GM19023 (cell line): ENCODE results near the gene DHRS7.

Experiments
- ATAC-seq: cut with Tn5 transposase; IDR thresholded peaks from one replicate; pipeline ENCODE4 v1.9.1; 2021; ENCODE audit warnings: mild to moderate bottlenecking, moderate library complexity; ENCODE audit not compliant: unreplicated experiment

The DHRS7 gene, protein sequence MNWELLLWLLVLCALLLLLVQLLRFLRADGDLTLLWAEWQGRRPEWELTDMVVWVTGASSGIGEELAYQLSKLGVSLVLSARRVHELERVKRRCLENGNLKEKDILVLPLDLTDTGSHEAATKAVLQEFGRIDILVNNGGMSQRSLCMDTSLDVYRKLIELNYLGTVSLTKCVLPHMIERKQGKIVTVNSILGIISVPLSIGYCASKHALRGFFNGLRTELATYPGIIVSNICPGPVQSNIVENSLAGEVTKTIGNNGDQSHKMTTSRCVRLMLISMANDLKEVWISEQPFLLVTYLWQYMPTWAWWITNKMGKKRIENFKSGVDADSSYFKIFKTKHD

DNA sequence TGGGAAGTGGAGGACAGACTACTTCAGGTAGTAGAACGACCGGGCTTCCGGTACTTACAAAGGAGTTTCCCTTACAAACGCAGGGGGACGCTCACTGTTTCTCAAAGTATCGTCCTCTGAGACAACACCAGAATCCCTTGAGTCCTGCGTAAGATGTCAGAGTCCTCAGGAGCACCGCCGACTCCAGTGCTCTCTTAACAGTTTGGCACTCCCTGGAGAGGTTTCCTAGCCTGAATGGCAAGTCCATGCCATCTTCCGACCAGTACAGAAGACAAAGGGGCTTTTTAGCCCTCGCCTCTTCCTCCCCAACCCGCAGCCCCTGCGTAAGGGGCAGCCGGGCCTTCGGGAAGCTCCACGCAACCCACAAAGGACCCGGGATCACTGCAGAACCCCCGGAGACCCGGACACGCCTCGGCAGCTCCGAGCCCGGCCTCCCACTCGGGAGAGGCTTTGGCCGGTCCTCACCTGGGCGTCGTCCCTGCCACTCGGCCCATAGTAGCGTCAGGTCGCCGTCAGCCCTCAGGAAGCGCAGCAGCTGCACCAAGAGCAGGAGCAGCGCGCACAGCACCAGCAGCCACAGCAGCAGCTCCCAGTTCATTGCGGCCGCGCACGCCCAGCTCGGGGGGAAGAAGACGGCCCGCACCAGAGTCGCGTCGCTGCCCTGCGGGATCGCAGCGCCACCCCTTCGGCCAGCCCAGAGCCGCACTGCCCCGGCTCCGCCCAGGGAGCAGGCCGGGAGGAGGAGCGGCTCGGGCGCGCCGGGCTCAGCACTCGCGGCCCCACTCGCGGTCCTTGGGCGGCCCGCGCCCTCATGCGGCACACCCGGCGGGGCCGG lies at the start of gene DHRS7:
Gene DHRS7 (minus strand): TSS at position 687 of the 835 bp plus-strand sequence. CDS start 89 bp downstream, at position 598.
- ATAC-seq = peak; percentile 91

DNA sequence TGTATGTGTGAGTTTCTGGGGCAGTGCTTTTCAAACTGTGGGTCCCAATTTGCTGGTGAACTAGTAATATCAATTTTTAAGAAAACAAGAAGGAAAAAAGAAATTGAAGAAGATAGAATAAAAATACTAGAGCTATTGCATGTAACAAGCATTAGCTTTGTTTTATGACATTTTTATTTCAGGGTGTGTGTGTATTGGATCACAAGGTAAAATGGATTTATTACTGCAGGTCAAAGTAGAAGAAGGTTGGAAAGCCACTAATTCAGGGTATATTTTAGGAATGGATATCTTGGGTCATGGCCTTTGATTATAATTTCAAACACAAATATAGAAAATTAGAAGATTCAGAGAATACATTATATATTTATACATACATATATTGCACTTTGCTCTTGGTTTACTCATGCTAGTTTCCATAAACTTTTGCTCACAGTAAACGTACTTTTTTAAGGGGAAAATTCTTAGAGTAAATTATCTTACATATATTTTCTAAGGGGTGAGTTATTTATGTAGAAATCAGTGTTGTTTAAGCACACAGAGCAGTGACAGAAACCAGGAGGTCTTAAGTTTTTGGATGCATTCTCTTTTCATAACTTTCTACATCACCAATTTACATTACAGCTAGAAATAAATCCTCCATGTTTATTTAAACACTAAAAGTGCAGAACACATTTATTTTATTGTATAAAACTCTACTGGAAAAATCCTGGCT lies 49.4 kb upstream of the DHRS7 start:
- ATAC-seq = no peak

DNA sequence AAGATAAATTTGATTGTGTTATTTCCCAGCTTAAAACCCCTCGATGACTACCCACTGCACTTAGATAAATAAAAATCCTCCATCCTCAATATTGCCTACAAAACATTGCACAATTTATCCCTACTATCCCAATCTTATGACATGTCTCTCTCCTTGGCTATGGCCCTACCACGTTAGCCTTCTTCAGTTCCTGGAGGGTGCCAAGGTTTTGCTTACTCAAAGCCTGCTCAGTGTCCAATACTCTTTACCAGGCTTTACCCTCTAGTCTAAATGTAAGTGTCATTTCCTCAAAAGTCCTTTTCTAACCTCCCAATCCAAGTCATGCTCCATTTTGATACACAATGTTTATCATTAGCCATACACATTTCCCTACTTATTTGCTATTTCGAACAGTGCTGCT lies 48.8 kb upstream of the DHRS7 start:
- no peak for ATAC-seq

DNA sequence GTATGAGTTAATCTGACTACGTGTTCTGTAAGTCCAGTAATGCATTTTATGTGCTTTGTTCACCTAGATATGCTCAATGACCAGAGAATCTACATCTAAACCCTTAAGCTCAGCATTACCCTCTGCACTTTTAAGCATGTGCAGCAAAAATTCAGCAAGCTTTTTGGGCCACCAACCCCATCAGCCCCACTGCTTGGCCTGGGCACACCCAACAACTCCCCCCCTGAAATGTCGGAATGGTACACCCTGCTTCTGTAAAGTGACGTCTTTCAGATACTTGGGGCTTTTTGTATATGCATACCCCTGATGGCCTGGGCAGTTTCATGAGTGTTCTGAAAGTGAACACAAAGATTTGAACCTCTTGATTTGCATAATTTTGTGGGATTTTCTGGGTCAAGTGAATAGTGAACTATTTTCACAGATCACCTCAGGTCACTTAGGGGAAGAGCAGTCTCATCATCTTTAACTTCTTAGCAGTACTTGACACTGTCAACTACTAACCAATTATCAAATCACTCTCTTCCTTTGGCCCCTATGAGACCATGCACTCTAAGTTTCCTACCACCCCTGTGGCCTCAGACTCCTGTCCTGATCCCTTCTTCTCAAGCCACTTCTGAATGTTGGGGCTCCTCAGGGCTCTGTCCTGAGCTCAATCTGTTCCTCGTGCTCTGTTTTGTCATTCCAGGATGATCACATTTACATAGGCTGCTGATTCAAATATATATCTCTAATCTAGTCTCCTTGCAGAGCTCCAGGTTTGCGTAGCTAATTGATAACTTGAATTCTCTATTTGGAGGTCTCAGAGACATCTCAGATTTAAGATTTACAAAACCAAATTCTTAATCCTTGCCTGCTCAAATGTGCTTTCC lies 47.5 kb upstream of the DHRS7 start:
- peak; percentile 94 for ATAC-seq

DNA sequence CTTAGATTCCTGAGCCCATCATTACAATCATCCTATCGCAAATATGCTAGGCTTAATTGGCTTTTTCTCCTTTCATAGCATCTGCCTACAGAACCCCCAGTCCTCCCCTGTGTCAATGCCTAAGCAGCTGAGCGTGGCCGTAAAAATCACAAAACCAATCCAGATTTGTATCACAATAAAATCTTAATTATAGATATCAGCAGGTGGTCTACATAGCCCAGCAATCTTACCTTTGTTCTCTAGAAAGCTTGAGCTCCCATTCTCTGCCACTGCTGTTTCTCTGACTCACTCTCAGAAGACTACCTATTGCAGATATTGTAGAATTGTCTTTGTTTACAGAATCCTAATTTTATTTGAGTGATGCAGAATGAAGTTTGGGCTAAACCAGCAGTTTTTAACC lies 46.0 kb upstream of the DHRS7 start:
- no peak for ATAC-seq

DNA sequence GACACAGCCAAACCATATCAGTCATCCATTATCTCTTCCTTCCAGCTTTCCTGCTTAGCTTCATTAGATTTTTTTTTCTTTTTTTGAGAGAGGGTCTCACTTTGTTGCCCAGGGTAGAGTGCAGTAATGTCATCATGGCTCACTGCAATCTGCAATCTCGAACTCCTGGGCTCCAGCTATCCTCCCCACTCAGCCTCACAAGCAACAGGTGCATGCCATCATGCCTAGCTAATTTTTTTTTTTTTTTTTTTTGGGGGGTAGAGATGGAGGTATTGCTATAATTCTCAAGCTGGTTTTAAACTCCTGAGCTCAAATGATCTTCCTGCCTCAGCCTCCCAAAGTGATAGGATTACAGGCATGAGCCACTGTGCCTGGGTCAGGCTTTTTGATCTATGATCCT lies 45.5 kb upstream of the DHRS7 start:
- no peak for ATAC-seq

DNA sequence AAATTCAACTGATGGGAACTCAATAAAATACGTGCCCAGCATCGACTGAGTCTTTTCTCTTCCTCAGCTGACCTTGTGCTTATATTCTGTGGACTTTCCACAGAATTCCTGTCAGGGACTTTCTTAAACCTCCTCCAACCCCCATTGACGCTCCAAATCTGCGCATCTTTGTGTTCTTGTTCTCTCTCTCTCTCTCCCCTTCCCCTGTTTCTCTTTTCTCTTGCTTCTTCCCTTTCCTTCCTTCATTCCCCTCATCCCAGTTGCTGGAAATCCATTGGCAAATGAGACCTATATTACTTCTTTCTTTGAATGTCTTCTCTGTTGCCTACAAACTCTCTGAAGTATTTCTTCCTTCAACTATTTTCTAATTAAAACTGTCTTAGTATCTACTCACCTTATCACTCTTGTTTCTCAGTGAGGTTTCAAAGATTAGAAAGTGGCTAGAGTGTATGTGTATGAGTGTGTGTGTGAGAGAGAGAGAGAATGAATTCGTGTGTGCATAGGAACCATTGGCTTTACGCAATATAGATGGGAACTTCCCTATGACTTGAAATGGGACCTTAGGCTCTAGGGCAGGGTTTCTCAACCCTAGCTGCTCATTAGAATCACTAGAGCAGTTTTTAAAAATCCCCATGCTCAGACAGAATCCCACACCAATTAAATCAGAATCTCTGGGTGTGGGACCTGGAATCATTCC lies 41.8 kb upstream of the DHRS7 start:
- ATAC-seq = peak; percentile 40

DNA sequence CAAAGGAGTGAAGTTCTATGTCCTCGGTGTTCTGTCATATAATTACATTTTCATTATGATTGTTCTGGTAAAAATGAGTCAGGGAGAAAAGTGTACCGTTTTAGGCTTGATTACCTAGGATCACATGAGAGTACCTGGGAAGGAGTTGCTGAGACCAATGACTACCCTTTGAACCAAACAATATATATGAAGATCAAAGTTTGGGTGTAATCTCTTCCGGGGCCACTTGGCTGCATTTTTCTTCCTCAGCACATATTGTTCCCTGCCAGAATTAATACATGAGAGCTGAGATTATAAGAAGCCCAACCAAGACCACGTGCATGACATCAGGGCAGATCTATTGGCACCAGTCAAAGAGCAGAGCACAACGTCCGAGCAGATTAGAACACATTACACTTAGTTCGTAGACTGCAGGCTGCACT lies 41.1 kb upstream of the DHRS7 start:
- ATAC-seq = no peak

DNA sequence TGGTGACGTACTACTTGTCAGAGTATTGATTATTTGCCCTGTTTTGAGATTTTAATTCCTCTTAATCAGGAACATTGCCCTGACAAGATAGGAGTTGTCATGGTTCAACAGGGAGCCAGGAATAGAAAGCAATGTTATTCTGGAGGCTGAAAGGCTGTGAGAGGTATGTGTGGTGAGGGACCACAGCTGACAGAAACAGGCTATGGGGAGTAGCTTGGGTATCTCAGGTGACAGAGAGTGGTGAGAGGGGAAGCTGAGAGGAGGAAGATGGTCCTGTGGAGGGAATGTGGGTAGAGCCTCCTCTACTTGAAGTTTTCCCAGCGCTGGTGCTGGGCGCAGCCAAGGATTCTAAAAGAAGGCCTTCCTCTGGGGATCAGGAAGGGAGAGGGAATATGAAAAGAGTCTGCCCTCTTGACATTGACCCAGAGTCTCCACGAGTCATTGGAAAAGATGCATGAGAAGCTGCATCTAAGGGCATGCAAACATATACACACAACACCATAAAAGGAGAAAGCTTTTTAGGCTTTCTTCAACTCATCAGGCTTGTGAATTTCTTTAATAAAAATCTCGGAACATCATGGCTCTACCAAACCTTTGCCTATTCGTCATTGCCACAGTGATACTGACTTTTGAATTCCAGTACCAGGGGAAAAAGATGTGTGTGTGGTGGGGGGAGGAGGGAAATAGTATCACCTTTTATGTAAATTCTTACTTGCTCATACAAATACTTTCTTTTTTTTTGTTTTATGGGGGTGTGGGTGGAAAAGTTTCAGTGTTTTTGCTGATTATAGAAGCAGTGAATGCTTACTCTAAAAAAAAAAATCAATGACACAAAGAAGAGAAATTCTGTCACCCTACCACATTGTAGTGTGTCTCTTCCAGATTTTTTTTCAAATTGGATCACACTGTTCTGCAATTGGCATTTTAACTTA lies 39.9 kb upstream of the DHRS7 start:
- peak; percentile 57 for ATAC-seq

DNA sequence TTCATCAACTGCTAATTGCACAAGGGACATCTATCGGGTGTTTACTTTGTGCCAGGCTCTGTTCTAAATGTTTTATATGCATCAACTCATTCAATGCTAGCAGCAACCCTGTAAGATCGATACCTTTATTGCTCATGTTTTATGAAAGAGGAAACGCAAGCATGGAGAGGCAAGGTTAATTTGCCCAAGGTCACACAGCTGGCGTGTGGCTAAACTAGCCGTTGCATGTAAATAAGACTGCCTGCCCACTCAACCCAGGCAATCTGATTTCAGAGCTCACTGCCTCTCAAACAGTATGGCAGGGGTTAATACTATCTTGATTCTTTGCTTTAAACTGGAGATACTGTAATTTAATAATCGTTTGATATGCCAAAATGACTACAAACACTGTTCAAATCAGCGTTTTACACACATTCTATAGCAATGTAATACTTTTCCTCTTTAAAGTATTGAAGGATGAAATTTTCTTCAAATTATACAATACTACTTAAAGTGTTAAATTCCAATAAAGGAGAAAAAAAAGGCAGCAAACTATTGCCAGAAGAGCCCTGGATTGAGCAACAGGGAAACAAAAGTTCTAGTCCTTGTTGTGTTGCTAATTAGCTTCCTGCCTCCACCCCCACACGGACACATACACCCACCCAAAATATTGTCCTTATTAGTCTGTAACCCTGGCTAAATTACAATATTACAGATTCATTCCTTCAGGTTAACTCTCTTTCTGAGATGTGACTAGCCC lies 39.1 kb upstream of the DHRS7 start:
- ATAC-seq = peak; percentile 73

DNA sequence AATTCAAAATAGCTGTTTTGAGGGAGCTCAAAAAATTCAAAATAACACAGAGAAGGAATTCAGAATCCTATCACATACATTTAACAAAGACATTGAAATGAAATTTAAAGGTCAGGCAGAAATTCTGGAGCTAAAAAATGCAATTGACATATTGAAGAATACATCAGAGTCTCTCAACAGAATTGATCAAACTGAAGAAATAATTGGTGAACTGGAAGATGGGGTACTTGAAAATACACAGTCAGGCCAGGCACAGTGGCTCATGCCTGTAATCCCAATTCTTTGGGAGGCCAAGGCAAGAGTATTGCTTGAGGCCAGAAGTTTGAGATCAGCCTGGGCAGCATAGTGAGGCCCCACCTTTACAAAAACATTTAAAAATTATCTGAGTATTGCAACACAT lies 34.1 kb upstream of the DHRS7 start:
- no peak for ATAC-seq

DNA sequence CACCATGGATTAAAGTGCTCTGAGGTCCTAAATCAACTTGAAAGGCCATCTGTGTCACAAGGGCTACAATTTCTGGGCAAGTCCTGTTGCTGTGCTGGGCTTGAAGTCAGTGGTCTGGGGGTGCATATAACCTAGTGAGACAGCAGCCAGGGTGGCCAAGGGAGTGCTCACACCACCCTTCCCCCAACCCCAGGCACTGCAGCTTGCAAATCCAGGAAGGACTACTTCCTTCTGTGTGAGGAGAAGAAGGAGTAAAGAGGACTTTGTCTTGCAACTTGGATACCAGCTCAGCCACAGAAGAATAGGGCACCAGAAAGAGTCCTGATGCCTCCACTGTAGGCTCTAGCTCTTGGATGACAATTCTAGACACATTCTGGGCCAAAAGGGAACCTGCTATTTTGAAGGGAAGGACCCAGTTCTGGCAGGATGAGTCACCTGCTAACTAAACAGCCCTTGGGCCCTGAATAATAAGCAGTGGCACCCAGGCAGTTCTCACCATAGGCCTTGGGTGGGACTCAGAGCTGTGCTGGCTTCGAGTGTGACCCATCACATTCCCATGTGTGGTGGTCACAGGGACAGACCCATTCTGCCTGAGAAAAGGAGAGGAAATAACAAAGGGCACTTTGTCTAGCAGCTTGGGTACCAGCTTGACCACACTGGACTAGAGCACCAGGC lies 32.6 kb upstream of the DHRS7 start:
- ATAC-seq = no peak

DNA sequence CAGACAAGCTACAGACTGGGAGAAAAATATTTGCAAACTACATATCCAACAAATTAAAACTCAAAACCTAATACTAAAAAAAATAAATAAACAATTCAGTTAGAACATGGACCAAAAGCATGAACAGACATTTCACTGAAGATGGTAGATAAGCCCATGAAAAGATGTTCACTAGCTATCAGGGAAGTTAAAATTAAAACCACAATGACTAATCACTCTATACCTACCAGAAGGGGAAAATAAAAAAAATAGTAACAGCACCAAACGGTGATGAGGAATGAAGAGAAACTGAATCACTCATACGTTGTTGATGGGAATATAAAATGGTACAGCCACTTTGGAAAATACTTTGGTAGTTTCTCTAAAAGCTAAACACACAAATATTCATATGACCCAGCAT lies 31.1 kb upstream of the DHRS7 start:
- ATAC-seq = no peak

DNA sequence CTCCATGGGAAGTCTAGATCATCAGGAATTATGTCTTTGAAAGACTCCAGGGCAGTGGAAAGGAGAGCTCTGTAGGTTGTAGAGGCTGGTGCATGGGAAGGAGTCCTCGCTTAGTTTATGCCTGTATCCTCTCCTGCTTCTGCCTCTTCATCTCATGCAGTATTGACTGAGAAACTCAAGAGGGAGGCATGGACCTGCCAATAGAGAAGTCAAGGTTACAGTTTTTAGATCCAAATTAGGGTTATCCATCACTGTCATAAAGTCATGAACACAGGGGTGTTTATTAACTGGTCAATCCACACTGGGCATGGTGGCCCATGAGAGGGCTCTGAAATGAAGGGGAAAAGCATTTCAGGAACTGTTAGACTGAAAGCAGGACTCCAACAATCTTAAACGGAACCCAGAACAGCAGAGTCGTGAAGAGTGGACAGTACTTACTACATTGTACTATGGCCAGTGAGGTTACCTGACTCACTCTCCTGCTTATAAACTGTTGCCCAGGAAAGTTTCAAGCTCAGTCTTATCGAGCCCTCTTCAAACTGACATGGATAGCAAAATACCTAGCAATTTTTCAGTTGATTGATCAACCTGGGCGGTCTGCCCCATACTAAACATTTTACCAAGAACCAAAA lies 30.1 kb upstream of the DHRS7 start:
- ATAC-seq = peak; percentile 71

DNA sequence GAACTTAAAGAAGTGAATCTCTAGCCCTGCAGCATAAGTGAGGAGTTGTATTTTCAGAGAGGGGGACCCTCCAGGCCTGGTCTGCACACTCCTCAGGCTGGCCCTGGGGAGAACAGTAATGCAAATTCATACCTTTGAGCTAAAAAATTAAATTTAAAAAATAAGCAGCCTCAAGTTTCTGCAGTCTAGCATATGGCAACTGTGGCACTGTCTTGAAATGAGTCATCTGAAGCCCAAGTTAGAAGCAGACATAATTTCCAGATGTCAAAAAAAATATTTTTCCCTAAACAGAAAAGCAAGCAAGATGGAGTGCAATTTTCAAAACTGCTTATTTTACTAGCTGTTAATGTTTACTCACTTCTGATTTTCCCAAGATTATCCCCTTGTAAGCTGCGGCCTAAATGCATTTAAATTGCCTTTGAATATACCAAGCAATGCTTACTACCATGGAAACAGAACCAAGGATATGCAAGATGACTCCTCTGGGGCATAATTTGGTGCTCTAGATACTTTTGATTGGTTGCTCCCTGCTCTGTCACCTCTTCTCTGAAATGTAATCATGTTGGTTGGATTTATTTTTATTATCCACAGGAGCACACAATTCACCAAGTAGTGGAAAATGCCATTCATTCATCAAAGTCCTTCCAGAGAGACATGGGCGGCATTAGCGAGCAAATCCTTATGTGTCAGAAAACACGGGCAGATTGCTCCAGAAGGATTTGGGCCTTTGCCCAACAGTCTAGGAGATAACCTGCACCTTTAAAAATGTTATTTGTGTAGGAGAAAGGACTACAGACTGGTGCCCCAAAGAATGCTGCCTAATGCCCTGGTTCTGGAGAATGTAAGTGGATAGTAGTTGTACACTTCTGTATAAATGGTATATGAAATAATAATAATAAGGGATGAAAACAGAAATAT lies 25.0 kb upstream of the DHRS7 start:
- ATAC-seq = peak; percentile 50

DNA sequence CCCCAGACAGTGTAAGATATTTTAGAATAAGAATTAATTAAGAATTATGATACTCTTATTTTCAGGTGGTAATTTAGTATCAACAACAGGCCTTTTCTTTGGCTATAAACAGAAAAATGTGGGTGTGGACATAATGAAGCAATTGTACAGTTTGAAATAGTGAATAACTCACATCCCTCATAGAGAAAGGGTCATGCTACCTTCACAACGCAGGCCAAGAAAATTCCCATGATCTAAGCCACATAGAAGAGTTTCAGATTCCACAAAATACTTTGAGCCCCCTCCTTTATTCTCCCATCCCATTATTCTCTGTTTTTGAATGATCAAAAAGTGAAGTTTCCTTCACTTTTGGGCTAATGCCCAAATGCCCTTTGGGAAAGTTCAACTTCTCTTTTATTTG lies 23.5 kb upstream of the DHRS7 start:
- no peak for ATAC-seq
